ENCODE measurements around the gene CXCL16.

DNA sequence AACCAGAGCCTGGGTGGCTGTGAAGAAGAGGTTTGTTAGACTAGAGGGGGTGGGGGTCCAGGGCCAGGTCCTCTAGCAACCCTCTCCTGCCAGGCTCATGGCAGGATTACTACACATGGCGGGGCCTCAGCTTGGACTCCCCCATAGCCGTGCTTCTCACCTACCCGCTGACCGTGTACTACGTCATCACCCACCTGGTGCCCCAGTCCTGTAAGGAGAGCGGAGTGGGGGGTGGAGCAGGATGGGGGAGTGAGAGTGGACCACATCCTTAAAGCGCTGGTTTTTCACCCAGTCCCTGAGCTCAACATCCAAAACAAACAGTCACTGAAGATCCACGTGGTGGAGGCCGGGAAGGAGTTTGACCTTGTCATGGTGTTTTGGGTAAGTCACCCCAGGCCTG, 4.2 kb upstream of the CXCL16 start:
- TF ChIP-seq POLR2AphosphoS5 (IDR thresholded peaks at IDR 0.05) (no peak), EP300 (IDR thresholded peaks at IDR 0.05) (no peak)
- TF ChIP-seq, protein P1, sequence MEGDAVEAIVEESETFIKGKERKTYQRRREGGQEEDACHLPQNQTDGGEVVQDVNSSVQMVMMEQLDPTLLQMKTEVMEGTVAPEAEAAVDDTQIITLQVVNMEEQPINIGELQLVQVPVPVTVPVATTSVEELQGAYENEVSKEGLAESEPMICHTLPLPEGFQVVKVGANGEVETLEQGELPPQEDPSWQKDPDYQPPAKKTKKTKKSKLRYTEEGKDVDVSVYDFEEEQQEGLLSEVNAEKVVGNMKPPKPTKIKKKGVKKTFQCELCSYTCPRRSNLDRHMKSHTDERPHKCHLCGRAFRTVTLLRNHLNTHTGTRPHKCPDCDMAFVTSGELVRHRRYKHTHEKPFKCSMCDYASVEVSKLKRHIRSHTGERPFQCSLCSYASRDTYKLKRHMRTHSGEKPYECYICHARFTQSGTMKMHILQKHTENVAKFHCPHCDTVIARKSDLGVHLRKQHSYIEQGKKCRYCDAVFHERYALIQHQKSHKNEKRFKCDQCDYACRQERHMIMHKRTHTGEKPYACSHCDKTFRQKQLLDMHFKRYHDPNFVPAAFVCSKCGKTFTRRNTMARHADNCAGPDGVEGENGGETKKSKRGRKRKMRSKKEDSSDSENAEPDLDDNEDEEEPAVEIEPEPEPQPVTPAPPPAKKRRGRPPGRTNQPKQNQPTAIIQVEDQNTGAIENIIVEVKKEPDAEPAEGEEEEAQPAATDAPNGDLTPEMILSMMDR (IDR thresholded peaks at IDR 0.05): no peak
